GM19240 (cell line): ENCODE data around the gene ZNF805.
"Not testable (repeated sequence)": the region's sequence is repeated elsewhere in the genome, so short reads cannot be mapped to it uniquely, and the experiment has no call there.

Experiments used
- DNase-seq: peaks from one replicate; pipeline ENCODE4 v3.0.0; 2011; ENCODE audit warnings: low spot score; ENCODE audit not compliant: insufficient read length

ZNF805 gene

GRCh38 chr19:57240311-57241090, at the start of gene ZNF805:
ZNF805 (plus strand) TSS chr19:57240632; CDS start chr19:57240892, 260 bp downstream.
- peak; percentile 91 for DNase-seq

GRCh38 chr19:57191141-57192076, 49.0 kb upstream of the ZNF805 start, which contains the start of gene ZNF264:
ZNF264 (plus strand) TSS chr19:57191500; CDS start chr19:57191914, 414 bp downstream.
- peak; percentile 84 for DNase-seq

- DNase-seq: no peak
These were observed 48.4 kb upstream of the ZNF805 start for GRCh38 chr19:57192077-57192420.

- DNase-seq: no peak
These were observed 47.4 kb upstream of the ZNF805 start for GRCh38 chr19:57192993-57193392.

- not testable (repeated sequence) for DNase-seq
These were observed 42.6 kb upstream of the ZNF805 start for GRCh38 chr19:57197874-57198273.

- DNase-seq: no peak
These were observed 38.3 kb upstream of the ZNF805 start for GRCh38 chr19:57202160-57202559.

- no peak for DNase-seq
These were observed 30.1 kb upstream of the ZNF805 start for GRCh38 chr19:57210381-57210780.

- DNase-seq: no peak
These were observed 28.3 kb upstream of the ZNF805 start for GRCh38 chr19:57212109-57212508.

- no peak for DNase-seq
These were observed 12.9 kb upstream of the ZNF805 start for GRCh38 chr19:57227502-57227901.

- no peak for DNase-seq
These were observed 8.7 kb upstream of the ZNF805 start for GRCh38 chr19:57231686-57232085.

GRCh38 chr19:57233207-57233606, 7.2 kb upstream of the ZNF805 start:
- DNase-seq: no peak

- DNase-seq: no peak
These were observed 486 bp upstream of the ZNF805 start for GRCh38 chr19:57239982-57240310.

GRCh38 chr19:57241176-57241575, 744 bp downstream of the ZNF805 start:
- DNase-seq: no peak

GRCh38 chr19:57242821-57243220, 2.4 kb downstream of the ZNF805 start:
- no peak for DNase-seq

- no peak for DNase-seq
These were observed 4.1 kb downstream of the ZNF805 start for GRCh38 chr19:57244513-57244912.

- no peak for DNase-seq
These were observed 4.6 kb downstream of the ZNF805 start for GRCh38 chr19:57245066-57245465.

GRCh38 chr19:57245959-57246358, 5.5 kb downstream of the ZNF805 start:
- DNase-seq: no peak

GRCh38 chr19:57248646-57249045, 8.2 kb downstream of the ZNF805 start:
- DNase-seq: no peak

GRCh38 chr19:57249329-57249728, 8.9 kb downstream of the ZNF805 start:
- no peak for DNase-seq

GRCh38 chr19:57253767-57254166, 13.3 kb downstream of the ZNF805 start:
- not testable (repeated sequence) for DNase-seq

- no peak for DNase-seq
These were observed 21.6 kb downstream of the ZNF805 start for GRCh38 chr19:57262044-57262443.

- no peak for DNase-seq
These were observed 22.9 kb downstream of the ZNF805 start for GRCh38 chr19:57263244-57263741.
